IMR-90 (cell line): Measurements from ENCODE around the gene PSMG1. TPM values are rescaled to one million over a fixed set of nuclear protein-coding genes. Genes with fewer than 3 reads are reported as not detected.

ENCODE experiments used
- ATAC-seq: fragments of 200-7000 bp; cut with Tn5 transposase; 2 replicates; pipeline ENCODE4 v1.9.1; 2020; ENCODE audit warnings: low read depth, mild to moderate bottlenecking, moderate library complexity
- BruUV-seq: library from RNA; stranded (reverse); fragments of 400-500 nt; replicated peaks from 2 replicates; lab custom pipeline; 2021; lab: Mats Ljungman, UMichigan
- CTCF ChIA-PET: fragments of 300-600 bp; formaldehyde crosslinking; extraction: SDS; loops from one replicate; lab custom pipeline; 2021; ENCODE audit warnings: antibody characterized with exemption; lab: Yijun Ruan, JAX
- POLR2A ChIA-PET: fragments of 300-600 bp; sonication (Branson Sonifier 250); formaldehyde crosslinking; loops from one replicate; lab custom pipeline; 2022; ENCODE audit warnings: antibody characterized with exemption; ENCODE audit not compliant: unreplicated experiment; lab: Charles Lee
- DNase-seq: peaks from one replicate; pipeline ENCODE4 v3.0.0; 2013
- H2AFZ ChIP-seq: replicated peaks from 2 replicates; pipeline ENCODE3; 2013; ENCODE audit warnings: low read length, mild to moderate bottlenecking; ENCODE audit not compliant: poor library complexity
- H2AK5ac ChIP-seq: 2 replicates; pipeline ENCODE4 v1.6.1; 2013; ENCODE audit warnings: low read depth, low read length, inconsistent platforms
- H2AK9ac ChIP-seq: replicated peaks from 2 replicates; pipeline ENCODE3; 2013; ENCODE audit warnings: mild to moderate bottlenecking, low read depth, low read length, moderate library complexity; ENCODE audit not compliant: poor library complexity
- H2BK120ac ChIP-seq: 2 replicates; pipeline ENCODE4 v1.6.1; 2013; ENCODE audit warnings: low read depth, low read length, inconsistent platforms
- H2BK15ac ChIP-seq: 3 replicates; pipeline ENCODE4 v1.6.1; 2013; ENCODE audit warnings: low read depth, low read length, inconsistent platforms
- H2BK20ac ChIP-seq: 2 replicates; pipeline ENCODE4 v1.6.1; 2013; ENCODE audit warnings: low read depth, mild to moderate bottlenecking, inconsistent platforms, low read length, moderate library complexity
- H2BK5ac ChIP-seq: 2 replicates; pipeline ENCODE4 v1.6.1; 2013; ENCODE audit warnings: mild to moderate bottlenecking, low read depth, low read length, inconsistent platforms; ENCODE audit not compliant: poor library complexity, severe bottlenecking
- H3K14ac ChIP-seq: replicated peaks from 2 replicates; pipeline ENCODE4 v1.6.1; 2013; ENCODE audit warnings: low read depth, low read length, inconsistent platforms
- H3K18ac ChIP-seq: 2 replicates; pipeline ENCODE4 v1.6.1; 2013; ENCODE audit warnings: low read depth, low read length, control low read depth
- H3K23ac ChIP-seq: 2 replicates; pipeline ENCODE4 v1.6.1; 2013; ENCODE audit warnings: low read depth, low read length, inconsistent platforms
- H3K27ac ChIP-seq: 2 replicates; pipeline ENCODE4 v1.5.1; 2013; ENCODE audit warnings: mild to moderate bottlenecking, control low read depth, low read length; ENCODE audit not compliant: insufficient read depth
- H3K27me3 ChIP-seq: 2 replicates; pipeline ENCODE4 v1.6.1; 2013; ENCODE audit warnings: low read length; ENCODE audit not compliant: control insufficient read depth, insufficient read depth
- H3K36me3 ChIP-seq: 2 replicates; pipeline ENCODE4 v1.6.1; 2013; ENCODE audit warnings: low read length, mixed read lengths; ENCODE audit not compliant: control insufficient read depth, insufficient read depth
- H3K4ac ChIP-seq: 2 replicates; pipeline ENCODE4 v1.6.1; 2013; ENCODE audit warnings: low read depth, low read length, inconsistent platforms
- H3K4me1 ChIP-seq: 2 replicates; pipeline ENCODE4 v1.6.1; 2013; ENCODE audit warnings: low read length, mixed read lengths; ENCODE audit not compliant: control insufficient read depth, insufficient read depth
- H3K4me2 ChIP-seq: 2 replicates; pipeline ENCODE4 v1.6.1; 2013; ENCODE audit warnings: low read depth, mild to moderate bottlenecking, control low read depth, low read length, moderate library complexity
- H3K4me3 ChIP-seq: 2 replicates; pipeline ENCODE4 v1.5.1; 2013; ENCODE audit warnings: low read depth, mild to moderate bottlenecking, control low read depth, low read length, moderate library complexity; ENCODE audit not compliant: insufficient read depth
- H3K56ac ChIP-seq: 2 replicates; pipeline ENCODE4 v1.6.1; 2013; ENCODE audit warnings: low read length, inconsistent platforms; ENCODE audit not compliant: insufficient read depth; ENCODE audit errors: extremely low read depth
- H3K79me1 ChIP-seq, 2 experiments: 2 replicates each; pipeline ENCODE4 v1.6.1; 2013; ENCODE audit warnings: low read length in 2 of 2, inconsistent platforms in 1 of 2, low read depth in 1 of 2
- H3K9ac ChIP-seq: 2 replicates; pipeline ENCODE4 v1.6.1; 2013; ENCODE audit warnings: low read depth, low read length, control low read depth
- H3K9me1 ChIP-seq: 2 replicates; pipeline ENCODE4 v1.6.1; 2013; ENCODE audit warnings: low read length, inconsistent platforms; ENCODE audit not compliant: insufficient read depth
- H3K9me3 ChIP-seq: 2 replicates; pipeline ENCODE4 v1.6.1; 2013; ENCODE audit warnings: low read length; ENCODE audit not compliant: control insufficient read depth, insufficient read depth
- H4K20me1 ChIP-seq: 2 replicates; pipeline ENCODE4 v1.6.1; 2013; ENCODE audit warnings: low read length, inconsistent platforms; ENCODE audit not compliant: insufficient read depth
- H4K5ac ChIP-seq: 2 replicates; pipeline ENCODE4 v1.6.1; 2013; ENCODE audit warnings: mild to moderate bottlenecking, low read depth, low read length, control low read depth
- H4K8ac ChIP-seq, 2 experiments: 2 replicates each; pipeline ENCODE4 v1.6.1; 2013; ENCODE audit warnings: low read depth in 2 of 2, low read length in 2 of 2, control low read depth in 1 of 2, inconsistent platforms in 1 of 2
- H4K91ac ChIP-seq: 2 replicates; pipeline ENCODE4 v1.6.1; 2013; ENCODE audit warnings: low read depth, low read length, inconsistent platforms; ENCODE audit not compliant: insufficient read depth
- BHLHE40 ChIP-seq: fragments of 150-350 bp; IDR thresholded peaks from 2 replicates; pipeline ENCODE4 v1.6.1; 2016; ENCODE audit warnings: mild to moderate bottlenecking, low read depth, low read length
- CEBPB ChIP-seq: IDR thresholded peaks from 2 replicates; pipeline ENCODE4 v1.6.1; 2012; ENCODE audit warnings: low read depth, low read length, improper control_type of control experiment
- CHD1 ChIP-seq: IDR thresholded peaks from 2 replicates; pipeline ENCODE4 v1.6.1; 2012; ENCODE audit warnings: low read depth, low read length, improper control_type of control experiment
- CTCF ChIP-seq: conservative IDR thresholded peaks from 2 replicates; pipeline ENCODE4 v1.5.1; 2012; ENCODE audit warnings: mild to moderate bottlenecking, low read depth, low read length, improper control_type of control experiment
- ELK1 ChIP-seq: fragments of 150-350 bp; IDR thresholded peaks from 2 replicates; pipeline ENCODE4 v1.6.1; 2016; ENCODE audit warnings: low read depth, mild to moderate bottlenecking, low read length, moderate library complexity, borderline replicate concordance
- MAFK ChIP-seq: IDR thresholded peaks from 2 replicates; pipeline ENCODE4 v1.6.1; 2012; ENCODE audit warnings: low read depth, low read length, improper control_type of control experiment
- NFE2L2 ChIP-seq: fragments of 150-350 bp; IDR thresholded peaks from 2 replicates; pipeline ENCODE4 v1.6.1; 2016; ENCODE audit warnings: low read depth, mild to moderate bottlenecking, low read length
- POLR2A ChIP-seq: IDR thresholded peaks from 2 replicates; pipeline ENCODE4 v1.6.1; 2012; ENCODE audit warnings: mild to moderate bottlenecking, low read depth, low read length
- RAD21 ChIP-seq: IDR thresholded peaks from 2 replicates; pipeline ENCODE4 v1.6.1; 2012; ENCODE audit warnings: low read length, improper control_type of control experiment
- RFX5 ChIP-seq: IDR thresholded peaks from 2 replicates; pipeline ENCODE4 v1.8.0; 2012; ENCODE audit warnings: low read depth, mild to moderate bottlenecking, low read length, moderate library complexity
- SMC3 ChIP-seq: fragments of 150-350 bp; IDR thresholded peaks from 2 replicates; pipeline ENCODE4 v1.6.1; 2016; ENCODE audit warnings: low read depth, mild to moderate bottlenecking, antibody characterized with exemption, low read length, moderate library complexity
- WGBS, 2 experiments: methylation state at CpG; one replicate each; pipeline versions ENCODE4 v1.1.5 to v1.1.7; 2013; ENCODE audit warnings: missing lambda C conversion rate in 2 of 2; ENCODE audit not compliant: insufficient read length in 1 of 2; ENCODE audit errors: extremely low coverage in 2 of 2; 5-methylcytosine and 5-hydroxymethylcytosine counted together
- dilution Hi-C: fragments of 300-500 bp; cut with HindIII; formaldehyde crosslinking; loops from one replicate; pipeline ENCODE4 v1.14.3; 2018; ENCODE audit warnings: low sequenced_read_pairs; ENCODE audit not compliant: unreplicated experiment
- in situ Hi-C: fragments of 300-500 bp; cut with MboI; formaldehyde crosslinking; loops from 3 replicates; pipeline ENCODE4 v1.14.3; 2019; ENCODE audit warnings: low sequenced_read_pairs, inconsistent platforms, mixed read lengths
- intact Hi-C: fragments of 100-400 bp; cut with micrococcal nuclease; formaldehyde crosslinking; loops from 2 replicates; pipeline ENCODE4 v1.10.0; 2022
- polyA plus RNA-seq, 3 experiments: library from polyadenylated mRNA; depleted of rRNA; stranded (reverse); fragments of >200 nt; gene quantifications; 2 replicates each; pipeline ENCODE4 v1.2.3, GENCODE V29; 2012; ENCODE audit warnings: low replicate concordance in 1 of 3
- total RNA-seq: library from RNA; depleted of rRNA; stranded (reverse); fragments of >200 nt; gene quantifications from 2 replicates; pipeline ENCODE4 v1.2.3, GENCODE V29; 2012

PSMG1 gene
- total and polyA plus RNA-seq, 2 of the 4 experiments (the other 2 are of a cell fraction) = 37.8 to 45.4 TPM

GRCh38 chr21:39204134-39204533, 20.9 kb upstream of the PSMG1 start:
- ChIA-PET CTCF (no interaction called here), POLR2A (no interaction called here)
- Histone ChIP-seq H3K27ac (no peak overlapping the region), H4K91ac (no peak overlapping the region), H3K9ac (no peak overlapping the region), H4K8ac (no peak overlapping the region), H3K36me3 (peaks cover 32% of the 10 kb centered on the region), H3K56ac (no peak overlapping the region), H3K79me1 (peaks cover 0 to 6% of the 10 kb centered on the region in 2 experiments; a peak in 3 of 4 replicates), H3K4ac (no peak overlapping the region), H2AK9ac (no peak overlapping the region), H2BK15ac (no peak overlapping the region), H2AFZ (no peak overlapping the region), H3K23ac (no peak overlapping the region), H3K27me3 (no peaks in the 10 kb centered on the region), H2AK5ac (no peak overlapping the region), H2BK120ac (no peak overlapping the region), H4K20me1 (no peaks in the 10 kb centered on the region), H3K18ac (no peak overlapping the region), H2BK20ac (no peak overlapping the region), H3K9me3 (no peaks in the 10 kb centered on the region), H3K9me1 (no peaks in the 10 kb centered on the region), H2BK5ac (no peak overlapping the region), H3K4me3 (no peak overlapping the region), H3K14ac (no peak overlapping the region), H3K4me2 (no peak overlapping the region), H3K4me1 (0 out of 2 replicates have a peak, but pooled peaks cover 2% of the 10 kb centered on the region), H4K5ac (no peak overlapping the region)
- ATAC-seq (no peak), DNase-seq (no peak)
- no TSS peak for BruUV-seq
- in situ Hi-C loops (no loop called here), dilution Hi-C loops (no loop called here), intact Hi-C loops (no loop called here)
- no CpG with 5 or more reads among the region's 1 CpG for WGBS, 2 experiments
- TF ChIP-seq BHLHE40 (no peak), NFE2L2 (no peak), RFX5 (no peak), CEBPB (peak; percentile 21; the same call in 1 of the 2 replicates), POLR2A (no peak), MAFK (no peak), CHD1 (no peak), SMC3 (no peak), CTCF (0 out of 2 replicates have a peak, but pooled peaks have one; percentile 9), RAD21 (no peak), ELK1 (no peak)
